Measurements from ENCODE around the gene TELO2. TPM values are rescaled to one million over a fixed set of nuclear protein-coding genes. Genes with fewer than 3 reads are reported as not detected.
A peak's percentile ranks its signal among the peaks of the same experiment; 100 is the strongest.

The TELO2 gene
- total RNA-seq, 1 donor from 2014 or later: 110 TPM

GRCh38 chr16:1541293-1542165 is 48.4 kb downstream of the TELO2 start:
- intact Hi-C loops (cut with DNase I): loop anchor here (2.0 kb wide), 1 partner anchor 49 kb away; the partner anchor contains the start of gene TELO2
- TF ChIP-seq, protein P1, sequence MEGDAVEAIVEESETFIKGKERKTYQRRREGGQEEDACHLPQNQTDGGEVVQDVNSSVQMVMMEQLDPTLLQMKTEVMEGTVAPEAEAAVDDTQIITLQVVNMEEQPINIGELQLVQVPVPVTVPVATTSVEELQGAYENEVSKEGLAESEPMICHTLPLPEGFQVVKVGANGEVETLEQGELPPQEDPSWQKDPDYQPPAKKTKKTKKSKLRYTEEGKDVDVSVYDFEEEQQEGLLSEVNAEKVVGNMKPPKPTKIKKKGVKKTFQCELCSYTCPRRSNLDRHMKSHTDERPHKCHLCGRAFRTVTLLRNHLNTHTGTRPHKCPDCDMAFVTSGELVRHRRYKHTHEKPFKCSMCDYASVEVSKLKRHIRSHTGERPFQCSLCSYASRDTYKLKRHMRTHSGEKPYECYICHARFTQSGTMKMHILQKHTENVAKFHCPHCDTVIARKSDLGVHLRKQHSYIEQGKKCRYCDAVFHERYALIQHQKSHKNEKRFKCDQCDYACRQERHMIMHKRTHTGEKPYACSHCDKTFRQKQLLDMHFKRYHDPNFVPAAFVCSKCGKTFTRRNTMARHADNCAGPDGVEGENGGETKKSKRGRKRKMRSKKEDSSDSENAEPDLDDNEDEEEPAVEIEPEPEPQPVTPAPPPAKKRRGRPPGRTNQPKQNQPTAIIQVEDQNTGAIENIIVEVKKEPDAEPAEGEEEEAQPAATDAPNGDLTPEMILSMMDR (IDR thresholded peaks at IDR 0.05): no peak
- Histone ChIP-seq H3K4me3 (no peak overlapping the region), H3K4me1 (peaks cover 14 to 44% of the 10 kb centered on the region in 2 donors), H3K27me3 (no peaks in the 10 kb centered on the region), H3K9me3 (no peaks in the 10 kb centered on the region), H3K36me3 (peaks cover 59 to 64% of the 10 kb centered on the region in 2 donors), H3K27ac (peak overlapping the region; percentile 89 to 92)
- no peak for DNase-seq (ENCODE audit: low spot score in 2 of 2)

- peaks cover 15 to 46% of the 10 kb centered on the region in 2 donors for H3K4me1 ChIP-seq
- peak overlapping the region; percentile 89 to 92 for H3K27ac ChIP-seq
- intact Hi-C loops (cut with DNase I): loop anchor here (2.0 kb wide), 1 partner anchor 49 kb away; the partner anchor contains the start of gene TELO2
Measured at GRCh38 chr16:1542166-1542500, 49.0 kb downstream of the TELO2 start.

DNA sequence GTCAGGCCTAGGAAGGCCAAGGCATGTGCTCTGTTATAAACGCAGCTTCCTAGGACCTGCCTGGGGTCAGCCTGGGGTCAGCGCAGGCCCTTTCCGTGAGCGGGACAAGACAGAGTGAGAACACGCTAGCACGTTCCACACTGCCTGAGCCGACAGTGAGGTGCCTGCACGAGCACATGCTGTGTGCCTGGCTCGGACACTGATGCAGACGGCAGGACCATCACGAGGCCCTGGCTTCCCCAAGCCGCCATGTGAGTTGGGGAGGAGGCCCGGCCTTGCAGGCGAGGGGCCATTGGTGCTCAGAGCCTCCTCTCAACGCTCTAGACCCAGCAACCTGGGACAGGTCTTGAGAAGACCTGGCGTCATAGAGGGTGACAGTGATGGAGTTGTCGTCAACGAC is 49.4 kb downstream of the TELO2 start:
- intact Hi-C loops (cut with DNase I): loop anchor here (2.0 kb wide), 1 partner anchor 50 kb away; the partner anchor contains the start of gene TELO2
- no peak for DNase-seq (ENCODE audit: low spot score in 2 of 2)
- Histone ChIP-seq H3K36me3 (peaks cover 49 to 57% of the 10 kb centered on the region in 2 donors), H3K27me3 (no peaks in the 10 kb centered on the region), H3K27ac (peak overlapping the region; percentile 89 to 92), H3K9me3 (no peaks in the 10 kb centered on the region), H3K4me1 (peaks cover 18 to 48% of the 10 kb centered on the region in 2 donors), H3K4me3 (no peak overlapping the region)
- TF ChIP-seq, protein P1 (IDR thresholded peaks at IDR 0.05): no peak

More at GRCh38 chr16:1542166-1542500, 49.0 kb downstream of the TELO2 start:
- Histone ChIP-seq H3K27me3 (no peaks in the 10 kb centered on the region), H3K4me3 (no peak overlapping the region), H3K36me3 (peaks cover 53 to 60% of the 10 kb centered on the region in 2 donors), H3K9me3 (no peaks in the 10 kb centered on the region)
- TF ChIP-seq, protein P1 (IDR thresholded peaks at IDR 0.05): no peak
- DNase-seq (ENCODE audit: low spot score in 2 of 2): no peak

DNA sequence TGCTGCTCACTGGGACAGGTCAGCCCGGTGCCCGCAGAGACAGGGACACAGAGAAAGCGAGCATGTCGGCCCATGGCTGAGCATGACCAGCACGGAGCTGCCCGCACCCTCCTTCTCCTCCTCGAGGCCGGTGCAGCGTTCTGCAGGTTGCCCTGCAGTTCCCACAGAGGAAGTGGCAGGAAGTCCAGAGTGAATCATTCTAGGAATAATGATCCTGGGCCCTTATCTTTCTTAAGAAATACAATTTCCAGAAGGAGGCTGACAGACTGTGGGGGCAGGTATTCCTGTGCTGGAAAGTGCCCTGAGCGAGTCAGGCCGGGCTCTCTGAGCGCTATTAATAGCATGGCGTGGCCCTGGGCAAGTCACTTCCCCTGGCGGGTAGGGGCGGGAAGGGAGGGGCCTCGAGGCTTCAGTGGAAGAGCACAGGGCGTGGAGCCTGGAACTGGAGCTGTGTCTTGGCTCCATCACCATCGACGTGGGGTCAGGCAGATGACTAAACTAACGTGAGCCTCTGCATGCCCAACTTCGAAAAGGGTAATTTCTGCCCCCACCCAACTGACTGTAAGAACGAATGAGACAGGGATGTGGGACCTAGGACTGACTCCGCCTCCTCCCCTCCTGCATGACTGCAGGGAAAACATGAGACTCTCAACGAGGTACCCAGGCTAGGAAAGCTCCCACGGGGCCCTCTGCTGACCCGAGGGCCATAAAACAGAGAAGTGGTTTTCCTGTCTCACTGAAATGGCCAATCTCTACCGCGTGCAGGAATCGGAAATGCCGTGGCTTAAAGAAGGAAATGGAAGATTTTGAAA is 50.1 kb downstream of the TELO2 start:
- DNase-seq (ENCODE audit: low spot score in 2 of 2): peak; percentile 49 to 88
- intact Hi-C loops (cut with DNase I): loop anchor here (2.0 kb wide), 1 partner anchor 50 kb away; the partner anchor contains the start of gene TELO2
- H3K27ac ChIP-seq: peak overlapping the region; percentile 89 to 92

More for the DNA sequence above, 50.1 kb downstream of the TELO2 start:
- no peaks in the 10 kb centered on the region for H3K9me3 ChIP-seq
- TF ChIP-seq, protein P1 (IDR thresholded peaks at IDR 0.05): no peak
- H3K4me3 ChIP-seq: peak overlapping the region in 1 of 2 donors; percentile 21
- peaks cover 22 to 50% of the 10 kb centered on the region in 2 donors for H3K4me1 ChIP-seq
- H3K36me3 ChIP-seq: peaks cover 42 to 50% of the 10 kb centered on the region in 2 donors
- no peaks in the 10 kb centered on the region for H3K27me3 ChIP-seq
